Uterus (tissue), 2 donors: Measurements from ENCODE around the gene DUSP23.

Experiments used
- CTCF ChIP-seq, 4 experiments: fragments of 200-600 bp in 2 of 4; fragments of 450-650 bp in 2 of 4; sonication (generic) in 2 of 4; IDR thresholded peaks; one replicate each; pipeline ENCODE4 v1.5.1; 2016 to 2019; ENCODE audit warnings: antibody characterized with exemption in 4 of 4, mild to moderate bottlenecking in 2 of 4, moderate library complexity in 1 of 4
- POLR2A ChIP-seq, 2 donors: fragments of 450-650 bp; IDR thresholded peaks; one replicate each; pipeline ENCODE4 v1.6.1; 2016; ENCODE audit warnings: antibody characterized with exemption in 2 of 2, mild to moderate bottlenecking in 1 of 2, moderate library complexity in 1 of 2

DNA sequence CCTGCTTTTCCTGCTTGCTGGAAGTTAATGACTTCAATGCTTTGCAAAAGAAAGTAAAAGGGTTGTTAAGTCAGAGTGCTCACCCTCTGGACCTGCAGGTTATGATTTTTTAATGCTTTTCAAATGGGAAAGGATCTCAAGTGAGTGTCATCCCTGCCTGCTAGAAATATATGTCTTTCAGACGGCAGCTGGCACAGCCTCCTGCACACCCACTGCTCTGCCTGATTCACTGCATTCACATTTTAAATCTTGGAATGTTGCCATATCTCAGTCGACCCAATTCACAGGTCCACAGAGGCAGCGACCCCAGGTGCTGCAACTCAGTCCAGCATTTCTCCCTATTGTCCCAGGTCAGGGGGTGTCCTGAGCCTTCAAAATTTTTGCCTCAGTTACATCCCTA, 10.7 kb downstream of the DUSP23 start:
- TF ChIP-seq CTCF (IDR thresholded peaks at IDR 0.05), result no peak
- no peak for TF ChIP-seq POLR2A (IDR thresholded peaks at IDR 0.05)
